ENCODE measurements around the gene PCDHA4.
"Not testable (repeated sequence)": the region's sequence is repeated elsewhere in the genome, so short reads cannot be mapped to it uniquely, and the experiment has no call there.

Gene PCDHA4

GRCh38 chr5:140822281-140822629 lies 15.4 kb downstream of the PCDHA4 start (continued):
- TF ChIP-seq, protein P1, sequence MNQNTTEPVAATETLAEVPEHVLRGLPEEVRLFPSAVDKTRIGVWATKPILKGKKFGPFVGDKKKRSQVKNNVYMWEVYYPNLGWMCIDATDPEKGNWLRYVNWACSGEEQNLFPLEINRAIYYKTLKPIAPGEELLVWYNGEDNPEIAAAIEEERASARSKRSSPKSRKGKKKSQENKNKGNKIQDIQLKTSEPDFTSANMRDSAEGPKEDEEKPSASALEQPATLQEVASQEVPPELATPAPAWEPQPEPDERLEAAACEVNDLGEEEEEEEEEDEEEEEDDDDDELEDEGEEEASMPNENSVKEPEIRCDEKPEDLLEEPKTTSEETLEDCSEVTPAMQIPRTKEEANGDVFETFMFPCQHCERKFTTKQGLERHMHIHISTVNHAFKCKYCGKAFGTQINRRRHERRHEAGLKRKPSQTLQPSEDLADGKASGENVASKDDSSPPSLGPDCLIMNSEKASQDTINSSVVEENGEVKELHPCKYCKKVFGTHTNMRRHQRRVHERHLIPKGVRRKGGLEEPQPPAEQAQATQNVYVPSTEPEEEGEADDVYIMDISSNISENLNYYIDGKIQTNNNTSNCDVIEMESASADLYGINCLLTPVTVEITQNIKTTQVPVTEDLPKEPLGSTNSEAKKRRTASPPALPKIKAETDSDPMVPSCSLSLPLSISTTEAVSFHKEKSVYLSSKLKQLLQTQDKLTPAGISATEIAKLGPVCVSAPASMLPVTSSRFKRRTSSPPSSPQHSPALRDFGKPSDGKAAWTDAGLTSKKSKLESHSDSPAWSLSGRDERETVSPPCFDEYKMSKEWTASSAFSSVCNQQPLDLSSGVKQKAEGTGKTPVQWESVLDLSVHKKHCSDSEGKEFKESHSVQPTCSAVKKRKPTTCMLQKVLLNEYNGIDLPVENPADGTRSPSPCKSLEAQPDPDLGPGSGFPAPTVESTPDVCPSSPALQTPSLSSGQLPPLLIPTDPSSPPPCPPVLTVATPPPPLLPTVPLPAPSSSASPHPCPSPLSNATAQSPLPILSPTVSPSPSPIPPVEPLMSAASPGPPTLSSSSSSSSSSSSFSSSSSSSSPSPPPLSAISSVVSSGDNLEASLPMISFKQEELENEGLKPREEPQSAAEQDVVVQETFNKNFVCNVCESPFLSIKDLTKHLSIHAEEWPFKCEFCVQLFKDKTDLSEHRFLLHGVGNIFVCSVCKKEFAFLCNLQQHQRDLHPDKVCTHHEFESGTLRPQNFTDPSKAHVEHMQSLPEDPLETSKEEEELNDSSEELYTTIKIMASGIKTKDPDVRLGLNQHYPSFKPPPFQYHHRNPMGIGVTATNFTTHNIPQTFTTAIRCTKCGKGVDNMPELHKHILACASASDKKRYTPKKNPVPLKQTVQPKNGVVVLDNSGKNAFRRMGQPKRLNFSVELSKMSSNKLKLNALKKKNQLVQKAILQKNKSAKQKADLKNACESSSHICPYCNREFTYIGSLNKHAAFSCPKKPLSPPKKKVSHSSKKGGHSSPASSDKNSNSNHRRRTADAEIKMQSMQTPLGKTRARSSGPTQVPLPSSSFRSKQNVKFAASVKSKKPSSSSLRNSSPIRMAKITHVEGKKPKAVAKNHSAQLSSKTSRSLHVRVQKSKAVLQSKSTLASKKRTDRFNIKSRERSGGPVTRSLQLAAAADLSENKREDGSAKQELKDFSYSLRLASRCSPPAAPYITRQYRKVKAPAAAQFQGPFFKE (tag by site-specific recombination; IDR thresholded peaks at IDR 0.05; ENCODE audit: borderline replicate concordance), result no peak
- TF ChIP-seq ZNF426 (tag by site-specific recombination; IDR thresholded peaks at IDR 0.05) (no peak), PRDM4 (tag by site-specific recombination; IDR thresholded peaks at IDR 0.05) (no peak), ZNF292 (tag by site-specific recombination; IDR thresholded peaks at IDR 0.05; ENCODE audit: borderline replicate concordance, low read depth) (no peak), ZNF701 (tag by site-specific recombination; IDR thresholded peaks at IDR 0.05) (no peak), ZBTB8A (tag by site-specific recombination; IDR thresholded peaks at IDR 0.05) (no peak), ZNF792 (tag by site-specific recombination; IDR thresholded peaks at IDR 0.05) (no peak), TRIM28 (IDR thresholded peaks at IDR 0.05; ENCODE audit: borderline replicate concordance, low read length) (no peak)

DNA sequence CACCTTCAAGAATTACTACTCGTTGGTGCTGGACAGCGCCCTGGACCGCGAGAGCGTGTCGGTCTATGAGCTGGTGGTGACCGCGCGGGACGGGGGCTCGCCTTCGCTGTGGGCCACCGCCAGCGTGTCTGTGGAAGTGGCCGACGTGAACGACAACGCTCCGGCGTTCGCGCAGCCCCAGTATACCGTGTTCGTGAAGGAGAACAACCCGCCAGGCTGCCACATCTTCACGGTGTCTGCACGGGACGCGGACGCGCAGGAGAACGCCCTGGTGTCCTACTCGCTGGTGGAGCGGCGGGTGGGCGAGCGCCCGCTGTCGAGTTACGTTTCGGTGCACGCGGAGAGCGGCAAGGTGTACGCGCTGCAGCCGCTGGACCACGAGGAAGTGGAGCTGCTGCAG lies 16.1 kb downstream of the PCDHA4 start:
- H3K4me1 ChIP-seq (ENCODE audit: control insufficient read depth, insufficient read depth, low read length); H3K9me3 ChIP-seq (ENCODE audit: control insufficient read depth, insufficient read depth, low read depth, low read length); H3K4me3 ChIP-seq (ENCODE audit: low read depth, low read length); POLR2A ChIA-PET; H3K36me3 ChIP-seq (ENCODE audit: control insufficient read depth in 2 of 2, insufficient read depth in 1 of 2, low read length in 2 of 2); H3K27ac ChIP-seq (ENCODE audit: extremely low read depth, low read depth, low read length): not testable (repeated sequence)
- CTCF ChIA-PET, result interaction anchor here (0.6 kb wide), 1 partner anchor 257 kb away, joined by 3 read pairs; no protein-coding TSS in a partner anchor

DNA sequence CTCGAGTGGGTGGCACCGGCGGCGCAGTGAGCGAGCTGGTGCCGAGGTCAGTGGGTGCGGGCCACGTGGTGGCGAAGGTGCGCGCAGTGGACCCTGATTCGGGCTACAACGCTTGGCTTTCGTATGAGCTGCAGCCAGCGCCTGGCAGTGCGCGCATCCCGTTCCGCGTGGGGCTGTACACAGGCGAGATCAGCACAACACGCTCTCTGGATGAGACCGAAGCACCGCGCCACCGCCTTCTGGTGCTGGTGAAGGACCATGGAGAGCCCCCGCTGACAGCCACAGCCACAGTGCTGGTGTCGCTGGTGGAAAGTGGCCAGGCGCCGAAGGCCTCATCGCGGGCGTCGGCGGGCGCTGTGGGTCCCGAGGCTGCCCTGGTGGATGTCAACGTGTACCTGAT lies 16.6 kb downstream of the PCDHA4 start:
- TF ChIP-seq ZNF239 (tag by site-specific recombination; IDR thresholded peaks at IDR 0.05) (no peak), ZNF211 (tag by site-specific recombination; IDR thresholded peaks at IDR 0.05; ENCODE audit: low read depth) (no peak), ZNF266 (tag by site-specific recombination; IDR thresholded peaks at IDR 0.05; ENCODE audit: low read depth) (no peak), ZNF701 (tag by site-specific recombination; IDR thresholded peaks at IDR 0.05) (no peak), ZNF292 (tag by site-specific recombination; IDR thresholded peaks at IDR 0.05; ENCODE audit: borderline replicate concordance, low read depth) (no peak), ZNF174 (tag by site-specific recombination; IDR thresholded peaks at IDR 0.05) (no peak), ZNF791 (tag by site-specific recombination; IDR thresholded peaks at IDR 0.05) (no peak), TCF7L2 (IDR thresholded peaks at IDR 0.05; ENCODE audit: borderline replicate concordance, low read depth, low read length) (no peak), ZNF544 (tag by site-specific recombination; IDR thresholded peaks at IDR 0.05) (no peak), ZNF629 (tag by site-specific recombination; IDR thresholded peaks at IDR 0.05) (no peak), ZNF2 (tag by site-specific recombination; IDR thresholded peaks at IDR 0.05) (no peak), ZNF623 (tag by site-specific recombination; IDR thresholded peaks at IDR 0.05) (no peak), ZNF221 (tag by site-specific recombination; IDR thresholded peaks at IDR 0.05; ENCODE audit: borderline replicate concordance) (no peak), ZSCAN16 (tag by site-specific recombination; IDR thresholded peaks at IDR 0.05) (no peak)
- no peaks in the 10 kb centered on the region for H3K9me3 ChIP-seq (ENCODE audit: control insufficient read depth, insufficient read depth, low read depth, low read length)
- no peak overlapping the region for H3K4me3 ChIP-seq (ENCODE audit: low read depth, low read length)
- H3K4me1 ChIP-seq (ENCODE audit: control insufficient read depth, insufficient read depth, low read length), result no peaks in the 10 kb centered on the region
- POLR2A ChIA-PET, result no interaction called here
- CTCF ChIA-PET, result no interaction called here
- H3K36me3 ChIP-seq (ENCODE audit: control insufficient read depth in 2 of 2, insufficient read depth in 1 of 2, low read length in 2 of 2), result no peaks in the 10 kb centered on the region
- no peak overlapping the region for H3K27ac ChIP-seq (ENCODE audit: extremely low read depth, low read depth, low read length)
